Thyroid gland (tissue), 4 donors: Measurements from ENCODE around the gene TLX2. TPM values are rescaled to one million over a fixed set of nuclear protein-coding genes. Genes with fewer than 3 reads are reported as not detected.
A peak's percentile ranks its signal among the peaks of the same experiment; 100 is the strongest.

Experiments used
- DNase-seq, 2 donors: peaks; one replicate each; pipeline ENCODE4 v3.0.0-alpha.2; 2019
- H3K27ac ChIP-seq, 3 donors: fragments of 200-600 bp; sonication (generic); 1 replicate in 2 of 3; 2 replicates in 1 of 3; pipeline ENCODE4 v1.5.1; 2016 to 2019; ENCODE audit warnings: mild to moderate bottlenecking in 1 of 3, moderate library complexity in 1 of 3
- H3K27me3 ChIP-seq: fragments of 200-600 bp; sonication (generic); one replicate; pipeline ENCODE4 v1.5.1; 2019
- H3K36me3 ChIP-seq, 2 donors: fragments of 200-600 bp; sonication (generic); one replicate each; pipeline ENCODE4 v1.5.1; 2016 to 2019
- H3K4me1 ChIP-seq, 2 donors: fragments of 200-600 bp; sonication (generic); one replicate each; pipeline ENCODE4 v1.5.1; 2017 to 2019
- H3K4me3 ChIP-seq, 3 donors: fragments of 200-600 bp; sonication (generic); replicated peaks in 1 of 3; 1 replicate in 2 of 3; 2 replicates in 1 of 3; pipeline ENCODE4 v1.5.1; 2016; ENCODE audit warnings: mild to moderate bottlenecking in 1 of 3
- H3K9me3 ChIP-seq: fragments of 200-600 bp; sonication (generic); one replicate; pipeline ENCODE4 v1.5.1; 2017
- POLR2A ChIP-seq, 2 donors: fragments of 450-650 bp; IDR thresholded peaks; one replicate each; pipeline ENCODE4 v1.6.1; 2017; ENCODE audit warnings: antibody characterized with exemption in 2 of 2, mild to moderate bottlenecking in 2 of 2, moderate library complexity in 1 of 2
- WGBS, 2 donors: methylation state at CpG; one replicate each; pipeline ENCODE4 v1.1.5; 2017; 5-methylcytosine and 5-hydroxymethylcytosine counted together
- intact Hi-C: fragments of 100-400 bp; cut with DNase I; formaldehyde crosslinking; loops from one replicate; pipeline ENCODE4 v1.15.1; 2023
- total RNA-seq, 4 donors: library from RNA; depleted of rRNA; stranded (reverse); fragments of >200 nt; gene quantifications; one replicate each; pipeline ENCODE4 v1.2.3, GENCODE V29; 2016
- TF ChIP-seq, protein P1 (sequence below), 6 experiments: fragments of 200-600 bp in 3 of 6; fragments of 450-650 bp in 3 of 6; sonication (generic) in 3 of 6; IDR thresholded peaks; one replicate each; pipeline ENCODE4 v1.5.1; 2016 to 2019; ENCODE audit warnings: antibody characterized with exemption in 6 of 6, mild to moderate bottlenecking in 2 of 6, inconsistent platforms in 1 of 6, moderate library complexity in 1 of 6

The TLX2 gene
- total RNA-seq, 4 donors from 2014 or later = not detected

DNA sequence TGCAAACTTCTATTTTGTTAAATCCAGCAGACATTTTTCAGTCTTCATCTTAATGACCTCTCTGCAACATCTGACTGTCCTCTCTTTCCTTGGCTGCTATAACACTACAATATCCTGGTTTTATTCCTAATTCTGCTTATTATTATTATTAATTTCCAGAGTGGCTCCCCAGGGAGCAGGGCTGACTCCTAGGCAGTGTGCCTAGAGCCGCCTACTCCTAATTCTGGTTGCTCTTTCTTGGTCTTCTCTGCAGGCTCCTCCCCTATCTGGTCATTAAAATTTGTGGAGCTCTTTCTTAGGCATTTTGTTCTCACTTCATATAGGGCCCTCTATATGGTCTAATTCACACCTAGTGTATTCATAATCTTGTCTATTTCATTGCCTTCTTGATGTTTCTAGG is 28.7 kb downstream of the TLX2 start:
- no peaks in the 10 kb centered on the region for H3K27me3 ChIP-seq
- DNase-seq = no peak
- H3K9me3 ChIP-seq = no peaks in the 10 kb centered on the region
- no peaks in the 10 kb centered on the region for H3K36me3 ChIP-seq
- WGBS, 2 donors = 85 to 86% methylated on average over 1 of the region's 1 CpG
- H3K27ac ChIP-seq = no peak overlapping the region
- H3K4me3 ChIP-seq = no peak overlapping the region
- TF ChIP-seq, protein P1, sequence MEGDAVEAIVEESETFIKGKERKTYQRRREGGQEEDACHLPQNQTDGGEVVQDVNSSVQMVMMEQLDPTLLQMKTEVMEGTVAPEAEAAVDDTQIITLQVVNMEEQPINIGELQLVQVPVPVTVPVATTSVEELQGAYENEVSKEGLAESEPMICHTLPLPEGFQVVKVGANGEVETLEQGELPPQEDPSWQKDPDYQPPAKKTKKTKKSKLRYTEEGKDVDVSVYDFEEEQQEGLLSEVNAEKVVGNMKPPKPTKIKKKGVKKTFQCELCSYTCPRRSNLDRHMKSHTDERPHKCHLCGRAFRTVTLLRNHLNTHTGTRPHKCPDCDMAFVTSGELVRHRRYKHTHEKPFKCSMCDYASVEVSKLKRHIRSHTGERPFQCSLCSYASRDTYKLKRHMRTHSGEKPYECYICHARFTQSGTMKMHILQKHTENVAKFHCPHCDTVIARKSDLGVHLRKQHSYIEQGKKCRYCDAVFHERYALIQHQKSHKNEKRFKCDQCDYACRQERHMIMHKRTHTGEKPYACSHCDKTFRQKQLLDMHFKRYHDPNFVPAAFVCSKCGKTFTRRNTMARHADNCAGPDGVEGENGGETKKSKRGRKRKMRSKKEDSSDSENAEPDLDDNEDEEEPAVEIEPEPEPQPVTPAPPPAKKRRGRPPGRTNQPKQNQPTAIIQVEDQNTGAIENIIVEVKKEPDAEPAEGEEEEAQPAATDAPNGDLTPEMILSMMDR (IDR thresholded peaks at IDR 0.05) = no peak
- TF ChIP-seq POLR2A (IDR thresholded peaks at IDR 0.05) = no peak
- intact Hi-C loops = no loop called here
- peaks cover 0 to 6% of the 10 kb centered on the region in 2 donors for H3K4me1 ChIP-seq

- intact Hi-C loops = no loop called here
- H3K27ac ChIP-seq = no peak overlapping the region
- H3K36me3 ChIP-seq = no peaks in the 10 kb centered on the region
- no peak for DNase-seq
- no peaks in the 10 kb centered on the region for H3K9me3 ChIP-seq
- peaks cover 5 to 6% of the 10 kb centered on the region in 2 donors for H3K4me1 ChIP-seq
- WGBS, 2 donors = 93 to 97% methylated on average over 3 of the region's 3 CpGs
- no peaks in the 10 kb centered on the region for H3K27me3 ChIP-seq
- TF ChIP-seq, protein P1 (IDR thresholded peaks at IDR 0.05) = no peak
- no peak for TF ChIP-seq POLR2A (IDR thresholded peaks at IDR 0.05)
- H3K4me3 ChIP-seq = no peak overlapping the region
Measured at GRCh38 chr2:74544634-74545033, 30.4 kb downstream of the TLX2 start.

DNA sequence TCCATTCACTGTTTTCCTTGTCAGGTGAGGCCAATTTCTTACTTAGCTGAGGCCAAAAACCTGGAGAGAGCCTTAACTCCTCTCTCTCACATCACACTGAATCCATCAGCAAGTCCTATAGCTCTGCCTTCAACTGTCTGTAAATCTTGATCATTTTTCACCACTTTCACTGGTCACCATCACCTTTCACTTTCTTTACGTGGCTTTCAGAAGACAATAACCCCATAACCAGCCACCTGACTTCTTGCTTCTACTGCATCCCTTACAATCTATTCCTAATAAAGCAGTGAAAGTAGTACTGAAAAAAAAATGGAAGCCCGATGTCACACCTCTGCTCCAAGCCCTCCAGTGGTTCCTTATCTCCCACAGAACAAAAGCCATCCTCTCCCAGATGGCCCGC is 31.8 kb downstream of the TLX2 start:
- Histone ChIP-seq H3K27me3 (no peaks in the 10 kb centered on the region), H3K9me3 (no peaks in the 10 kb centered on the region), H3K27ac (no peak overlapping the region), H3K4me1 (peaks cover 7 to 8% of the 10 kb centered on the region in 2 donors), H3K36me3 (no peaks in the 10 kb centered on the region), H3K4me3 (no peak overlapping the region)
- no peak for TF ChIP-seq POLR2A (IDR thresholded peaks at IDR 0.05)
- TF ChIP-seq, protein P1 (IDR thresholded peaks at IDR 0.05) = no peak
- DNase-seq = no peak
- 72 to 82% methylated on average over 3 of the region's 3 CpGs for WGBS, 2 donors
- intact Hi-C loops = no loop called here

DNA sequence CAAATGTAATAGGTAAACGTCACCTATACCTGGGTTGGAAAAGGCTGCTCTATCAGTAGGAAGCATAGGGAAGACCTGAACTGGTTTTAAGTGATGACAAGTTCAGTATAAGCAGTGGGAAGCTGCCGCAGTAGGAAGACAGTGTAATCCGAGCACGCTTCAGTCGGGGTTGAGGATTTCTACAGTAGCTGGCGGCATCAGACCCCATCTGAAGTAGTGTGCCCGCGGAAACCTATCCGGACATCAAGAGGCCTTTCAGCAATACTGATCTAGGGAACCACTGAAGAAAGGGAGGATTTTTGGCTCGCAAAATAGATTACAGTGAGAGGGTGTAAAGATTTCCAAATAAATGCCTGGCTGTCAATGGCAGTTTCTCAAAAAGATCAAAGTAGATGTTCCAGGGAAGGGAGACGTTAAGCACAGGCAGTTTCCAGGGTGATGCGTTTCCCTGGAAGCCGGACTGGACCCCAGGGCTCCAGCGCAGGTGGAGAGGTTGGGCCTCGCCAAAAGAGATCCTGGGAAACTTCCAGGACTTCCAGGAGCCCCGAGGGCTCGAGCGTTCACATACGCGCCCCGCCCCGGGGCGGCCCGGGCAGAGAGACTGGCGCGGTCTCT is 34.1 kb downstream of the TLX2 start:
- peak overlapping the region in 2 of 3 donors; percentile 11 to 57 for H3K27ac ChIP-seq
- no peak for TF ChIP-seq POLR2A (IDR thresholded peaks at IDR 0.05)
- TF ChIP-seq, protein P1 (IDR thresholded peaks at IDR 0.05) = no peak
- WGBS, 2 donors = 25% methylated on average over 15 to 16 of the region's 26 CpGs
- no peaks in the 10 kb centered on the region for H3K27me3 ChIP-seq
- H3K4me3 ChIP-seq = peak overlapping the region in 2 of 3 donors; percentile 30 to 49
- peaks cover 7 to 8% of the 10 kb centered on the region in 2 donors for H3K4me1 ChIP-seq
- no peak for DNase-seq
- H3K36me3 ChIP-seq = no peaks in the 10 kb centered on the region
- intact Hi-C loops = no loop called here
- H3K9me3 ChIP-seq = no peaks in the 10 kb centered on the region

DNA sequence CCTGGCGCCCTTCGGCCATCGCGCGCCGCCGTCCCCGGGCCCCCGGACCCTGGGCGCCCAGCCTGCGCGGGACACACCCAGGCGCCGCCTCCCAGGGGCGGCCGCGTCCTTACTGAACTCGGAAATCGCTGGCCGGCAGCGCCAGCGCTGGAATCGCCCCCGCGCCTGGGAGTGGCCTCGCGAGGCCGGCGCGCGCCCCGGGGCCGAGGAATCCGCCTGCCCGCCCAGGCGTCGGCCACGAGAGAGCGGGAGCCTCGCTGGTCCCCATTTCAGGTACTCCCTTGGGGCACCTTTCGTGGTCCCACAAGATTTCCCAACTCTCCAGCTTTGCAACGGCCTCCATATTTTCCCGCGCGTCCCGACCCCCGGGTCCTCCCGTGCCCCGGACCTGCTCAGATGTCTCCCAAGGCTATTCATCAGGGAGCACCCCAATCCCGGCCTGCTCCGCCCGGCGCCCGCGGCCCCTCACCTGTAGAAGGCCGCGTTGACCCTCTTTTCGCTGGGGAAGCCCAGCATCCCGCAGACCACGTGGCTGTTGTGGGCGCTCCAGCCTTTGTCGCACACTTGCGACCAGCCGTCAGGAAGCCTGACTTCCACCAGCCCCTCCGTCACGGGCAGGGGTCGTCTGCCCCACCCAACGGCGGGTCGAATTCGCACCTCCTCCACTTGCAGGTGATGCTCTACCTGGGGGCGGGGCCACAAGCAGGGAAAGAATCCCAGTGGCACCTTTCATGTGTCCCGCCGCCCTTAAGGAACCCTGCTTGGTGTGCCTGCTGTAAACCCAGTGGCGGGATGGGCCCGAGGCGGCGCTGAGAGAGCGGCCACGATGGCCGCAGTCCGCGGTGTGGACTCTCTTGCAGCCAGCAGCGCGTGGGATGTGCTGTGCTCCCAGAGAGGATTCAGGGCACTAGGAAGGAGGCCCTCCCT is 34.9 kb downstream of the TLX2 start:
- 8 to 26% methylated on average over 13 to 52 of the region's 85 CpGs for WGBS, 2 donors
- H3K4me3 ChIP-seq = peak overlapping the region in 2 of 3 donors; percentile 30 to 49
- peak; percentile 63 to 64 for DNase-seq
- H3K27ac ChIP-seq = peak overlapping the region in 2 of 3 donors; percentile 11 to 57
- no peaks in the 10 kb centered on the region for H3K27me3 ChIP-seq
- peaks cover 7 to 8% of the 10 kb centered on the region in 2 donors for H3K4me1 ChIP-seq
- H3K36me3 ChIP-seq = no peaks in the 10 kb centered on the region
- TF ChIP-seq, protein P1 (IDR thresholded peaks at IDR 0.05) = no peak
- TF ChIP-seq POLR2A (IDR thresholded peaks at IDR 0.05) = peak in 1 of 2 donors; percentile 33
- intact Hi-C loops = no loop called here
- no peaks in the 10 kb centered on the region for H3K9me3 ChIP-seq
